Liver (tissue), 9 donors: ENCODE results near the gene CTNND1. TPM values are rescaled to one million over a fixed set of nuclear protein-coding genes. Genes with fewer than 3 reads are reported as not detected.
A peak's percentile ranks its signal among the peaks of the same experiment; 100 is the strongest.

Experiments
- DNase-seq: peaks from one replicate; pipeline ENCODE4 v3.0.0-alpha.2; 2017; ENCODE audit warnings: low spot score
- H3K27ac ChIP-seq, 2 donors: one replicate each; pipeline ENCODE4 v1.7.0; 2013; ENCODE audit warnings: inconsistent platforms in 2 of 2, low read length in 2 of 2, control low read depth in 1 of 2, low read depth in 1 of 2, mild to moderate bottlenecking in 1 of 2
- H3K27me3 ChIP-seq, 4 donors: one replicate each; pipeline versions ENCODE4 v1.6.1 to v1.7.0; 2013; ENCODE audit warnings: low read length in 3 of 4, inconsistent platforms in 1 of 4, mild to moderate bottlenecking in 1 of 4, moderate library complexity in 1 of 4; ENCODE audit not compliant: control insufficient read depth in 4 of 4, insufficient read depth in 4 of 4
- H3K36me3 ChIP-seq, 4 donors: one replicate each; pipeline versions ENCODE4 v1.6.1 to v1.7.0; 2013; ENCODE audit warnings: low read length in 3 of 4, mild to moderate bottlenecking in 3 of 4, low read depth in 1 of 4, moderate library complexity in 1 of 4; ENCODE audit not compliant: control insufficient read depth in 4 of 4, insufficient read depth in 3 of 4
- H3K4me1 ChIP-seq, 4 donors: one replicate each; pipeline versions ENCODE4 v1.6.1 to v1.7.0; 2013; ENCODE audit warnings: low read length in 3 of 4, mild to moderate bottlenecking in 3 of 4, moderate library complexity in 1 of 4; ENCODE audit not compliant: control insufficient read depth in 4 of 4, insufficient read depth in 4 of 4
- H3K4me3 ChIP-seq, 3 donors: one replicate each; pipeline versions ENCODE4 v1.6.1 to v1.7.0; 2013; ENCODE audit warnings: low read length in 3 of 3, control low read depth in 1 of 3, low read depth in 1 of 3, mild to moderate bottlenecking in 1 of 3
- H3K9ac ChIP-seq, 2 donors: one replicate each; pipeline ENCODE4 v1.7.0; 2013; ENCODE audit warnings: low read length in 2 of 2, mild to moderate bottlenecking in 2 of 2, moderate library complexity in 2 of 2, control low read depth in 1 of 2, low read depth in 1 of 2
- H3K9me3 ChIP-seq, 4 donors: one replicate each; pipeline versions ENCODE4 v1.6.1 to v1.7.0; 2013; ENCODE audit warnings: low read length in 3 of 4; ENCODE audit not compliant: control insufficient read depth in 4 of 4
- ATF3 ChIP-seq: IDR thresholded peaks from 2 replicates; pipeline ENCODE4 v1.6.1; 2016; ENCODE audit warnings: antibody characterized with exemption
- CTCF ChIP-seq: fragments of 150-350 bp; IDR thresholded peaks from 2 replicates; pipeline ENCODE4 v1.5.1; 2017; ENCODE audit warnings: improper control_type of control experiment, low read depth, low read length; ENCODE audit not compliant: missing input control
- GABPA ChIP-seq, 2 donors: IDR thresholded peaks in 1 of 2; conservative IDR thresholded peaks in 1 of 2; 2 replicates each; pipeline ENCODE4 v1.6.1; 2016; ENCODE audit warnings: antibody characterized with exemption in 2 of 2, mild to moderate bottlenecking in 1 of 2, moderate library complexity in 1 of 2
- HNF4A ChIP-seq, 2 donors: conservative IDR thresholded peaks; 2 replicates each; pipeline ENCODE4 v1.6.1; 2016; ENCODE audit warnings: antibody characterized with exemption in 2 of 2, mild to moderate bottlenecking in 2 of 2
- JUND ChIP-seq, 2 donors: IDR thresholded peaks; 2 replicates each; pipeline ENCODE4 v1.6.1; 2016; ENCODE audit warnings: antibody characterized with exemption in 2 of 2
- NR2F2 ChIP-seq: IDR thresholded peaks from 2 replicates; pipeline ENCODE4 v1.6.1; 2016; ENCODE audit warnings: antibody characterized with exemption
- RAD21 ChIP-seq, 2 donors: IDR thresholded peaks; 2 replicates each; pipeline ENCODE4 v1.6.1; 2016; ENCODE audit warnings: antibody characterized with exemption in 2 of 2, mild to moderate bottlenecking in 2 of 2
- RXRA ChIP-seq, 2 donors: IDR thresholded peaks; 2 replicates each; pipeline ENCODE4 v1.6.1; 2017 to 2018; ENCODE audit warnings: antibody characterized with exemption in 2 of 2, mild to moderate bottlenecking in 1 of 2
- SP1 ChIP-seq: IDR thresholded peaks from 2 replicates; pipeline ENCODE4 v1.6.1; 2018; ENCODE audit warnings: antibody characterized with exemption, mild to moderate bottlenecking
- TAF1 ChIP-seq: conservative IDR thresholded peaks from 2 replicates; pipeline ENCODE4 v1.6.1; 2016; ENCODE audit warnings: antibody characterized with exemption, mild to moderate bottlenecking
- YY1 ChIP-seq: IDR thresholded peaks from 2 replicates; pipeline ENCODE4 v1.6.1; 2016; ENCODE audit warnings: antibody characterized with exemption, mild to moderate bottlenecking
- WGBS: extraction: QIAGEN DNeasy Blood & Tissue Kit; methylation state at CpG from one replicate; pipeline ENCODE4 v1.1.7; 2013; 5-methylcytosine and 5-hydroxymethylcytosine counted together
- polyA plus RNA-seq, 2 donors: library from polyadenylated mRNA; stranded (reverse) in 1 of 2; unstranded in 1 of 2; fragments of 200-250 nt in 1 of 2; fragments of >200 nt in 1 of 2; fragmentation: Nextera tagmentation in 1 of 2; extraction: Ambion mirVana in 1 of 2; gene quantifications; one replicate each; pipeline versions ENCODE4 v1.2.1 to v1.2.3, GENCODE V29; 2013 to 2015
- total RNA-seq, 2 donors: library from RNA; depleted of rRNA; stranded (reverse); fragments of >200 nt; gene quantifications; one replicate each; pipeline ENCODE4 v1.2.3, GENCODE V29; 2014
- TF ChIP-seq, protein P1 (sequence below): IDR thresholded peaks from 2 replicates; pipeline ENCODE4 v1.6.1; 2016; ENCODE audit warnings: antibody characterized with exemption, mild to moderate bottlenecking
- TF ChIP-seq, protein P2 (sequence below): IDR thresholded peaks from 2 replicates; pipeline ENCODE4 v1.6.1; 2016; ENCODE audit warnings: antibody characterized with exemption
- TF ChIP-seq, protein P3 (sequence below): IDR thresholded peaks from 2 replicates; pipeline ENCODE4 v1.6.1; 2016; ENCODE audit warnings: antibody characterized with exemption
- donor health status: healthy.
- donor health status: healthy.
- donor health status: healthy.
- donor health status: healthy.
- donor health status: healthy.

CTNND1 gene, protein sequence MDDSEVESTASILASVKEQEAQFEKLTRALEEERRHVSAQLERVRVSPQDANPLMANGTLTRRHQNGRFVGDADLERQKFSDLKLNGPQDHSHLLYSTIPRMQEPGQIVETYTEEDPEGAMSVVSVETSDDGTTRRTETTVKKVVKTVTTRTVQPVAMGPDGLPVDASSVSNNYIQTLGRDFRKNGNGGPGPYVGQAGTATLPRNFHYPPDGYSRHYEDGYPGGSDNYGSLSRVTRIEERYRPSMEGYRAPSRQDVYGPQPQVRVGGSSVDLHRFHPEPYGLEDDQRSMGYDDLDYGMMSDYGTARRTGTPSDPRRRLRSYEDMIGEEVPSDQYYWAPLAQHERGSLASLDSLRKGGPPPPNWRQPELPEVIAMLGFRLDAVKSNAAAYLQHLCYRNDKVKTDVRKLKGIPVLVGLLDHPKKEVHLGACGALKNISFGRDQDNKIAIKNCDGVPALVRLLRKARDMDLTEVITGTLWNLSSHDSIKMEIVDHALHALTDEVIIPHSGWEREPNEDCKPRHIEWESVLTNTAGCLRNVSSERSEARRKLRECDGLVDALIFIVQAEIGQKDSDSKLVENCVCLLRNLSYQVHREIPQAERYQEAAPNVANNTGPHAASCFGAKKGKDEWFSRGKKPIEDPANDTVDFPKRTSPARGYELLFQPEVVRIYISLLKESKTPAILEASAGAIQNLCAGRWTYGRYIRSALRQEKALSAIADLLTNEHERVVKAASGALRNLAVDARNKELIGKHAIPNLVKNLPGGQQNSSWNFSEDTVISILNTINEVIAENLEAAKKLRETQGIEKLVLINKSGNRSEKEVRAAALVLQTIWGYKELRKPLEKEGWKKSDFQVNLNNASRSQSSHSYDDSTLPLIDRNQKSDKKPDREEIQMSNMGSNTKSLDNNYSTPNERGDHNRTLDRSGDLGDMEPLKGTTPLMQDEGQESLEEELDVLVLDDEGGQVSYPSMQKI
- total RNA-seq, result 10 to 100 TPM; 74.1 to 97.1 TPM
- 10 to 100 TPM; 21.5 to 41.9 TPM for polyA plus RNA-seq

GRCh38 chr11:57761301-57762234 is at the start of gene CTNND1:
TSS of gene CTNND1 (plus strand) at chr11:57761802. CDS start at chr11:57791479, 29,677 bp downstream.
- DNase-seq, result peak; percentile 75
- Histone ChIP-seq H3K27me3 (no peaks in the 10 kb centered on the region), H3K9me3 (no peaks in the 10 kb centered on the region), H3K9ac (peak within 1 kb of the TSS; percentile 95 to 100), H3K4me1 (peaks cover 2 to 32% (median 26%) of the 10 kb centered on the region in 4 donors), H3K36me3 (no peaks in the 10 kb centered on the region), H3K4me3 (peak within 1 kb of the TSS; percentile 74 to 95 (median 91)), H3K27ac (peak within 1 kb of the TSS; percentile 88 to 97)
- TF ChIP-seq, protein P1, sequence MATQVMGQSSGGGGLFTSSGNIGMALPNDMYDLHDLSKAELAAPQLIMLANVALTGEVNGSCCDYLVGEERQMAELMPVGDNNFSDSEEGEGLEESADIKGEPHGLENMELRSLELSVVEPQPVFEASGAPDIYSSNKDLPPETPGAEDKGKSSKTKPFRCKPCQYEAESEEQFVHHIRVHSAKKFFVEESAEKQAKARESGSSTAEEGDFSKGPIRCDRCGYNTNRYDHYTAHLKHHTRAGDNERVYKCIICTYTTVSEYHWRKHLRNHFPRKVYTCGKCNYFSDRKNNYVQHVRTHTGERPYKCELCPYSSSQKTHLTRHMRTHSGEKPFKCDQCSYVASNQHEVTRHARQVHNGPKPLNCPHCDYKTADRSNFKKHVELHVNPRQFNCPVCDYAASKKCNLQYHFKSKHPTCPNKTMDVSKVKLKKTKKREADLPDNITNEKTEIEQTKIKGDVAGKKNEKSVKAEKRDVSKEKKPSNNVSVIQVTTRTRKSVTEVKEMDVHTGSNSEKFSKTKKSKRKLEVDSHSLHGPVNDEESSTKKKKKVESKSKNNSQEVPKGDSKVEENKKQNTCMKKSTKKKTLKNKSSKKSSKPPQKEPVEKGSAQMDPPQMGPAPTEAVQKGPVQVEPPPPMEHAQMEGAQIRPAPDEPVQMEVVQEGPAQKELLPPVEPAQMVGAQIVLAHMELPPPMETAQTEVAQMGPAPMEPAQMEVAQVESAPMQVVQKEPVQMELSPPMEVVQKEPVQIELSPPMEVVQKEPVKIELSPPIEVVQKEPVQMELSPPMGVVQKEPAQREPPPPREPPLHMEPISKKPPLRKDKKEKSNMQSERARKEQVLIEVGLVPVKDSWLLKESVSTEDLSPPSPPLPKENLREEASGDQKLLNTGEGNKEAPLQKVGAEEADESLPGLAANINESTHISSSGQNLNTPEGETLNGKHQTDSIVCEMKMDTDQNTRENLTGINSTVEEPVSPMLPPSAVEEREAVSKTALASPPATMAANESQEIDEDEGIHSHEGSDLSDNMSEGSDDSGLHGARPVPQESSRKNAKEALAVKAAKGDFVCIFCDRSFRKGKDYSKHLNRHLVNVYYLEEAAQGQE, result peak; percentile 93
- TF ChIP-seq CTCF, result no peak
- peak; percentile 32 to 47 for TF ChIP-seq HNF4A (conservative IDR thresholded peaks at IDR 0.05)
- peak; percentile 93 for TF ChIP-seq TAF1
- TF ChIP-seq, protein P2, sequence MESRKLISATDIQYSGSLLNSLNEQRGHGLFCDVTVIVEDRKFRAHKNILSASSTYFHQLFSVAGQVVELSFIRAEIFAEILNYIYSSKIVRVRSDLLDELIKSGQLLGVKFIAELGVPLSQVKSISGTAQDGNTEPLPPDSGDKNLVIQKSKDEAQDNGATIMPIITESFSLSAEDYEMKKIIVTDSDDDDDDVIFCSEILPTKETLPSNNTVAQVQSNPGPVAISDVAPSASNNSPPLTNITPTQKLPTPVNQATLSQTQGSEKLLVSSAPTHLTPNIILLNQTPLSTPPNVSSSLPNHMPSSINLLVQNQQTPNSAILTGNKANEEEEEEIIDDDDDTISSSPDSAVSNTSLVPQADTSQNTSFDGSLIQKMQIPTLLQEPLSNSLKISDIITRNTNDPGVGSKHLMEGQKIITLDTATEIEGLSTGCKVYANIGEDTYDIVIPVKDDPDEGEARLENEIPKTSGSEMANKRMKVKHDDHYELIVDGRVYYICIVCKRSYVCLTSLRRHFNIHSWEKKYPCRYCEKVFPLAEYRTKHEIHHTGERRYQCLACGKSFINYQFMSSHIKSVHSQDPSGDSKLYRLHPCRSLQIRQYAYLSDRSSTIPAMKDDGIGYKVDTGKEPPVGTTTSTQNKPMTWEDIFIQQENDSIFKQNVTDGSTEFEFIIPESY, result no peak
- peak; percentile 32 for TF ChIP-seq NR2F2
- TF ChIP-seq ATF3, result peak; percentile 76
- peak; percentile 29 to 68 for TF ChIP-seq RAD21 (IDR thresholded peaks at IDR 0.05)
- TF ChIP-seq YY1, result peak; percentile 98
- peak in 1 of 2 donors; percentile 26 for TF ChIP-seq RXRA (IDR thresholded peaks at IDR 0.05)
- peak; percentile 76 to 82 for TF ChIP-seq JUND (IDR thresholded peaks at IDR 0.05)
- TF ChIP-seq, protein P3, sequence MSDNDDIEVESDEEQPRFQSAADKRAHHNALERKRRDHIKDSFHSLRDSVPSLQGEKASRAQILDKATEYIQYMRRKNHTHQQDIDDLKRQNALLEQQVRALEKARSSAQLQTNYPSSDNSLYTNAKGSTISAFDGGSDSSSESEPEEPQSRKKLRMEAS, result peak; percentile 28
- peak; percentile 82 for TF ChIP-seq SP1
- TF ChIP-seq GABPA (IDR thresholded peaks at IDR 0.05 in 1 of 2, conservative IDR thresholded peaks at IDR 0.05 in 1 of 2), result no peak
- WGBS, result 9% methylated on average over 13 of the region's 13 CpGs
